Transverse colon (tissue), 4 donors: Measurements from ENCODE around the gene DSN1. TPM values are rescaled to one million over a fixed set of nuclear protein-coding genes. Genes with fewer than 3 reads are reported as not detected.
A peak's percentile ranks its signal among the peaks of the same experiment; 100 is the strongest.

Source experiments
- DNase-seq: peaks from one replicate; pipeline ENCODE4 v3.0.0-alpha.2; 2019
- H3K27ac ChIP-seq, 4 donors: fragments of 200-600 bp; sonication (generic); 2 replicates each; pipeline ENCODE4 v1.5.1; 2016 to 2018; ENCODE audit warnings: inconsistent platforms in 4 of 4
- H3K27me3 ChIP-seq: fragments of 200-600 bp; sonication (generic); 2 replicates; pipeline ENCODE4 v1.5.1; 2017; ENCODE audit warnings: inconsistent platforms
- H3K36me3 ChIP-seq, 4 donors: fragments of 200-600 bp; sonication (generic); 2 replicates each; pipeline ENCODE4 v1.5.1; 2017 to 2019; ENCODE audit warnings: inconsistent platforms in 4 of 4
- H3K4me1 ChIP-seq, 4 donors: fragments of 200-600 bp; sonication (generic); 2 replicates each; pipeline ENCODE4 v1.5.1; 2017 to 2020; ENCODE audit warnings: inconsistent platforms in 4 of 4
- H3K4me3 ChIP-seq, 4 donors: fragments of 200-600 bp; sonication (generic); 1 replicate in 1 of 4; 2 replicates in 3 of 4; pipeline versions ENCODE4 v1.5.1 to v1.6.1; 2017 to 2019; ENCODE audit warnings: inconsistent platforms in 4 of 4
- H3K9me3 ChIP-seq, 2 donors: fragments of 200-600 bp; sonication (generic); 2 replicates each; pipeline ENCODE4 v1.5.1; 2017 to 2019; ENCODE audit warnings: inconsistent platforms in 2 of 2
- CTCF ChIP-seq, 5 experiments: fragments of 200-600 bp in 3 of 5; fragments of 450-650 bp in 2 of 5; sonication (generic) in 3 of 5; IDR thresholded peaks; 1 replicate in 2 of 5; 2 replicates in 3 of 5; pipeline ENCODE4 v1.5.1; 2016 to 2017; ENCODE audit warnings: antibody characterized with exemption in 5 of 5, inconsistent platforms in 3 of 5, mild to moderate bottlenecking in 2 of 5, moderate library complexity in 1 of 5
- EP300 ChIP-seq: sonication (generic); formaldehyde crosslinking; IDR thresholded peaks from one replicate; pipeline ENCODE4 v1.6.1; 2017; ENCODE audit warnings: antibody characterized with exemption, low read depth
- POLR2A ChIP-seq: fragments of 450-650 bp; IDR thresholded peaks from one replicate; pipeline ENCODE4 v1.6.1; 2016; ENCODE audit warnings: antibody characterized with exemption, mild to moderate bottlenecking, moderate library complexity
- POLR2AphosphoS5 ChIP-seq, 3 donors: sonication (generic); formaldehyde crosslinking; IDR thresholded peaks; one replicate each; pipeline ENCODE4 v1.6.1; 2016; ENCODE audit warnings: antibody characterized with exemption in 3 of 3
- WGBS, 2 donors: methylation state at CpG; one replicate each; pipeline ENCODE4 v1.1.5; 2018; ENCODE audit warnings: low coverage in 1 of 2; 5-methylcytosine and 5-hydroxymethylcytosine counted together
- in situ Hi-C, 4 donors: fragments of 200-750 bp; cut with MboI; loops; one replicate each; pipeline versions ENCODE4 v1.15.0 to v1.15.1; 2017; ENCODE audit warnings: low sequenced_read_pairs in 3 of 4, low pct_ligation_motif_present in 1 of 4, low pct_unique_long_range_greater_than_20kb in 1 of 4
- intact Hi-C: fragments of 100-400 bp; cut with DNase I; formaldehyde crosslinking; loops from one replicate; pipeline ENCODE4 v1.15.1; 2023; ENCODE audit warnings: low total_unique reads
- total RNA-seq, 4 donors: library from RNA; depleted of rRNA; stranded (reverse); fragments of >200 nt; gene quantifications; one replicate each; pipeline ENCODE4 v1.1.0, GENCODE V29; 2016

Gene DSN1, protein sequence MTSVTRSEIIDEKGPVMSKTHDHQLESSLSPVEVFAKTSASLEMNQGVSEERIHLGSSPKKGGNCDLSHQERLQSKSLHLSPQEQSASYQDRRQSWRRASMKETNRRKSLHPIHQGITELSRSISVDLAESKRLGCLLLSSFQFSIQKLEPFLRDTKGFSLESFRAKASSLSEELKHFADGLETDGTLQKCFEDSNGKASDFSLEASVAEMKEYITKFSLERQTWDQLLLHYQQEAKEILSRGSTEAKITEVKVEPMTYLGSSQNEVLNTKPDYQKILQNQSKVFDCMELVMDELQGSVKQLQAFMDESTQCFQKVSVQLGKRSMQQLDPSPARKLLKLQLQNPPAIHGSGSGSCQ
- 1 to 10 TPM in 3 of 4 donors, under 1 TPM in 1; 0.40 to 9.8 (median 5.1) TPM for total RNA-seq

DNA sequence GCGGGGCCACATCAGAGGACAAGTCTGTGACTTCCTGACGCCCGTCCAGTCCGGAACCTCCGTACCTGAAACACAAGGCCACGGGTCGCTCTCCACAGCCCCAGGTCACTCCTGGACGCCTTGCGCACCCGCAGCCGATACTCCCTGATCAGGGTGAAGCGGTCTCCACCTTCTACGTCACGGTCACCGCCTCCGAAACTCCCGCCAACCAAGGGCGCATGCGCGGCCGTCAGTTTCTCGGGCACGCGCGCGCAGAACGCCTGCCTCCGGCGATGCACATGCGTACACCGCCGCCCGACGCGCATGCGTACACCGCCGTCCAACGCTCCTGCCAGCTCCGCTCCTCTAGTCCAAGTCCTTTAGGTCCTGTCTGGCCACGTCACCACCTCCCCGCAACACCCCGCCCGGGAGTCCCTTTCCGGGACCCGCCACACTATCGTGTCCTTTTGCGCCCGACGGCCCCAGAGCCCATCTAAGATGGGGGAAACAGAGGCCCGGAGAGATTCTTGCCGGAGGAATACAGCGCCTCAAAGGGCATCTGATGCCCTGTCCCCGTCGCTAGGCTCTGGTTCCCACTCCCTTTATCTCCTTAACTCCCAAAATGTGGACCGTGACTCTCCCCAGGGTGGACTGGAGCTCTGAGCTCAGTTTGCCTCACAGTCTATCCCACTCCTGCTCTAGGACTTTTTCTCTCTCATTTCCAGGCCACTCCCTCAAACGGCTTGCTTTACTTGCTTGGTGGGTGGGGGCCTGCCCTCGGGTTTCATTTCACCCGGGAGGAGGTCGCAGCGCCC is at the start of gene DSN1:
DSN1 (minus strand) TSS at position 167 of the 794 bp plus-strand sequence. CDS start 2,305 bp downstream, outside the sequence.
- H3K36me3 ChIP-seq = no peaks in the 10 kb centered on the region
- intact Hi-C loops (no loop called here), in situ Hi-C loops (loop anchor here in 1 of 4 donors (25.0 kb wide), 1 partner anchor 211 kb away; the partner anchor contains the start of gene TGIF2)
- peak; percentile 77 to 86 (median 83) for TF ChIP-seq POLR2AphosphoS5 (IDR thresholded peaks at IDR 0.05)
- TF ChIP-seq POLR2A = peak; percentile 84
- no peak for TF ChIP-seq EP300
- no peak for TF ChIP-seq CTCF (IDR thresholded peaks at IDR 0.05)
- peaks cover 6 to 32% (median 15%) of the 10 kb centered on the region in 4 donors for H3K4me1 ChIP-seq
- DNase-seq = peak; percentile 99
- H3K9me3 ChIP-seq = no peaks in the 10 kb centered on the region
- peak within 1 kb of the TSS; percentile 93 to 99 (median 97) for H3K27ac ChIP-seq
- H3K27me3 ChIP-seq = no peaks in the 10 kb centered on the region
- 0% methylated on average over 5 to 41 of the region's 61 CpGs for WGBS, 2 donors
- H3K4me3 ChIP-seq = peak within 1 kb of the TSS; percentile 52 to 92 (median 61)

- in situ Hi-C loops = no loop called here
- no peak for DNase-seq
Observed at GRCh38 chr20:36823121-36823520, 49.6 kb upstream of the DSN1 start.

DNA sequence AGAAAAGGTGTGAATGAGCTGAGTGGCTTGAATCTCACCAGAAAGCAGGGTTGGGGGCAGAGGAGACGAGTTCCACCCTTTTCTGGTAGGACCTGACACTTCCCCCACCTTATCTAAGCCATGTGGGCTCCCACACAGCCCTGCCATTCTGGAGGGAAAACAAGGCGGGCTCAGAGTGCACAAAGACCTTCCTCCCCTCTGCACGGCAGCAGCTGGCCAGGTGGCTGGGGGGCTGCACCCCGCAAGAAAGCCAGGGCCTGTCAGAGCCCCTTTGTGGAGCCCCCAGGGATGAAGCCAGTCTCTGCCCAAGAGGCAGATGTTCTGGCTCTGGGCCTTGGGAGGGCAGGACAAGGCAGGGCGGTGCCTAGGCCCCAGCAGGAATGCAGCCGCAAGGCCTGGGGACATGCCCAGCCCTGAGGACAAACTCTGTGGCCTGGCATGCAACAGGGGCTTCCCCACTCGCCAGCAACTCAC is 48.4 kb upstream of the DSN1 start:
- TF ChIP-seq POLR2A (no peak), POLR2AphosphoS5 (IDR thresholded peaks at IDR 0.05) (no peak), CTCF (IDR thresholded peaks at IDR 0.05) (no peak), EP300 (no peak)
- intact Hi-C loops = no loop called here
- Histone ChIP-seq H3K4me3 (no peak overlapping the region), H3K9me3 (no peaks in the 10 kb centered on the region), H3K36me3 (no peaks in the 10 kb centered on the region), H3K4me1 (peaks cover 0 to 32% (median 6%) of the 10 kb centered on the region in 4 donors), H3K27ac (peak overlapping the region in 3 of 4 donors; percentile 39 to 68 (median 60)), H3K27me3 (no peaks in the 10 kb centered on the region)
- in situ Hi-C loops = no loop called here
- no peak for DNase-seq
- WGBS, 2 donors = 82 to 100% methylated on average over 1 to 5 of the region's 7 CpGs

More at GRCh38 chr20:36823121-36823520, 49.6 kb upstream of the DSN1 start:
- peaks cover 0 to 37% (median 6%) of the 10 kb centered on the region in 4 donors for H3K4me1 ChIP-seq
- intact Hi-C loops = no loop called here
- peak overlapping the region; percentile 33 to 68 (median 48) for H3K27ac ChIP-seq
- no peak overlapping the region for H3K4me3 ChIP-seq
- TF ChIP-seq POLR2A (no peak), CTCF (IDR thresholded peaks at IDR 0.05) (no peak), POLR2AphosphoS5 (IDR thresholded peaks at IDR 0.05) (no peak), EP300 (no peak)
- H3K36me3 ChIP-seq = no peaks in the 10 kb centered on the region
- H3K27me3 ChIP-seq = no peaks in the 10 kb centered on the region
- no peaks in the 10 kb centered on the region for H3K9me3 ChIP-seq
- 39 to 77% methylated on average over 2 to 5 of the region's 5 CpGs for WGBS, 2 donors

- no peak overlapping the region for H3K4me3 ChIP-seq
- H3K36me3 ChIP-seq = no peaks in the 10 kb centered on the region
- no peaks in the 10 kb centered on the region for H3K9me3 ChIP-seq
- in situ Hi-C loops (no loop called here), intact Hi-C loops (no loop called here)
- no peak for TF ChIP-seq CTCF (IDR thresholded peaks at IDR 0.05)
- TF ChIP-seq EP300 = no peak
- H3K27ac ChIP-seq = peak overlapping the region in 3 of 4 donors; percentile 39 to 68 (median 42)
- DNase-seq = no peak
- 81 to 86% methylated on average over 4 to 5 of the region's 5 CpGs for WGBS, 2 donors
- no peaks in the 10 kb centered on the region for H3K27me3 ChIP-seq
- peaks cover 0 to 32% (median 6%) of the 10 kb centered on the region in 4 donors for H3K4me1 ChIP-seq
Observed at GRCh38 chr20:36820928-36821327, 47.4 kb upstream of the DSN1 start.
